Measurements from ENCODE around the gene AKAP6.
"Not testable (repeated sequence)": the region's sequence is repeated elsewhere in the genome, so short reads cannot be mapped to it uniquely, and the experiment has no call there.

AKAP6 gene

DNA sequence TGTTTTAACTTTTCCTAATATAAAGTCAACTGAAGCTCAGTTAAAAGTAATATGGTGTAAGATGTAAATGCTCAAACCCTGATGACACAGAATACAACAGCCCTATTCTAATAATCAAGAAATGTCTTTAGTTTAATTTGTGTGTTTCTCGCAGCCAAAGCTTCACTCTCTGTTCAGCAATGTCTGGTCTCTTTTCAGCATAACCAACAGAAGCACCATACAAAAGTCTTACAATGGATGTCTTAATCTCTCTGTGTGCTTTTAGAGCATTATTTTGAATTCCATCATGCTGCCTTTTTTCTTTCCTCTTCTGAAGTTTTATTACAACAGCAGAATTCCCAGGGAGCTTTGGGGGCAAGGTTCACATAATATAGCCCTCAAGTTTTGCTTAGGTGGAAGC lies 399.4 kb downstream of the AKAP6 start:
- no peak for DNase-seq (ENCODE audit: low read depth in 1 of 2, low spot score in 1 of 2)

DNA sequence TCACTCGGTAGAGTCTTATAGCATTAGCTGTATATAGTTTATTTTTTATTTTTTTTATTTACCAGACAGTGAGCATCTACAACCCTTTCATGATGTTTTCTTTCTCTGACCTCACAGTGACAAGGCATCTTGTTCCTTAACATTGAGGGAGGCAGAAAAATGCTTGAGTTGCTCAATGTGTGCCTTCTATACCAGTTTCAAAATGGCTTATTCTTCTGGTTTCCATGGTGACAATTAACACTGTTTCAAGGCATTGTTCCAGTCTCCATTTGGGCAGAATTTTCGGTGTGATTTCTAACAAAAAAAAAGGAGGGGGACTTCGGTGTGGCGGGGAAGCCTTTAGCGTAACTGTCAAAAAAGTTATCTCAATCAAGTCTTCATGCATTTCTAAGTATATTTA lies 399.9 kb downstream of the AKAP6 start:
- DNase-seq (ENCODE audit: low read depth in 1 of 2, low spot score in 1 of 2), result no peak

DNA sequence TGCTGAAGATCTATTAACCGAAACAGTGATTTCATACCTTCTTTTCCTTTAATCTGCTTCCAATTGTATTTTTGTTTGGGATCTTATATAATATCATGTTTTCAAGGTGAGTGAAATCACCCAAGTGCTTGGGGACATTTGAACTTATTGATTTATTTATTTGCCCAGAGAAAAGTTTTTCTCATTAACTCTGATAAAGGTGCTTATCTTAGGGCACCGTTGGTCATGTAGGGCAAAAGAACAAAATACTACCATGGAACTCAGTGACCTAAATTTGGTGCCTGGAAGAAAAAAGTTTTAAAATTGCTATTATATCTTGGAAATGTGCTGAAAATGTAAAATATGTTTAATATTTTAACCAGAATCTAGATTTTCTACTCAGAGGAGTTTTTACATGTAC lies 402.2 kb downstream of the AKAP6 start:
- DNase-seq (ENCODE audit: low read depth in 1 of 2, low spot score in 1 of 2), result no peak

DNA sequence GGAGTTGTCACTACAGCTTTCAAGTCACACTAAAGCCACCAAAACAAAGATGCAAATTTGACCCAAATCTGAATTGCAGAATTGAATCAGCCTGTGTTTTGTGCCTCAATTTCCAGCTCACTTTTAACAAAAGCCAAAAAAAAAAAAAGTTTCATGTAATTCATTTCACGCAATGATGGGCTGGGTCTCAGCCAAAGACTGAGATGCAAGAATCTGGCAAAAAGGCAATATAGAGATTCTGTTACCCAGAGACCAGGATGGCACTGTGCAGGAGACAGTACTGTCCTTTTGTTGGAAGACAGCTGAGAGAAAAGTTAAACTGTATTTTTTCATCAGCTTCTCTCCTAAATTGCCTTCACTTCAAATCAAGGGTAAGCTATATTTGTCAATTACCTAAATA lies 403.9 kb downstream of the AKAP6 start:
- no peak for DNase-seq (ENCODE audit: low read depth in 1 of 2, low spot score in 1 of 2)

DNA sequence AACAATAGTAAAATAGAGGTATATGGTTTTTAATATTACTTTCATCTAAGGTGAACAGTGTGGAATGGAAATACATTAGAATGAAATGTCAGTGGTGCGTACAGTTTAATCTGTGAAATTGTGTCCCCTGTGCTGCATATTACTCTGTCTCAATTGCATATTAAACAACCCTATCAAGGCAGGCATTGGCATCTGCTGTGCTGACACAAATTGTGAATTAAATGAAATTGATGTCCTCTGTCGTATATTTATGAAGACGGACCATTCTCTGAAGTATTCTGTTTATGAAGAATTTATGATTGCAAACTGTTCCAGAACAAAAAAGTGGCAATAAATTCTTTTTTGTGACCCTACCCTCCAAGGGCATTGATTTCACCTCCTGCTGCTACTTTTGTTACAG lies 405.2 kb downstream of the AKAP6 start:
- DNase-seq (ENCODE audit: low read depth in 1 of 2, low spot score in 1 of 2), result no peak

DNA sequence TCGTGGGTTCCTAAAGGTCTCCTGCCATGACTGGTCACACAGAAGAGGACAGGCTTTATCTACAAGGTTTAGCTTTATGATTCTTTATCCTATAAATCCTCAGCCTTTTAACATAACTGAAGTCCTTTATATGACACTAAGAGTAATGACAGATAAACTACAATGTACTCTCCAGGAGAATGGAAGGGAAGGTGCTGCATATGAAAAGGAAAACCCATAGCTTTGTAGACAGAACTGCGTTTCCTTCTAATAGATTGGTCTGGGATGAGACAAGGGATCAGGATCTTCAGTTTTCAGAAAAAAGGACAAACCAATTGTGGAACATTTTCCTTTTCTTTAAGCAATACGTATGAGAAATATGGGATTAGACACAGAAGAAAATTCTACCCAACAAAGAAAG lies 408.5 kb downstream of the AKAP6 start:
- no peak for DNase-seq (ENCODE audit: low read depth in 1 of 2, low spot score in 1 of 2)

DNA sequence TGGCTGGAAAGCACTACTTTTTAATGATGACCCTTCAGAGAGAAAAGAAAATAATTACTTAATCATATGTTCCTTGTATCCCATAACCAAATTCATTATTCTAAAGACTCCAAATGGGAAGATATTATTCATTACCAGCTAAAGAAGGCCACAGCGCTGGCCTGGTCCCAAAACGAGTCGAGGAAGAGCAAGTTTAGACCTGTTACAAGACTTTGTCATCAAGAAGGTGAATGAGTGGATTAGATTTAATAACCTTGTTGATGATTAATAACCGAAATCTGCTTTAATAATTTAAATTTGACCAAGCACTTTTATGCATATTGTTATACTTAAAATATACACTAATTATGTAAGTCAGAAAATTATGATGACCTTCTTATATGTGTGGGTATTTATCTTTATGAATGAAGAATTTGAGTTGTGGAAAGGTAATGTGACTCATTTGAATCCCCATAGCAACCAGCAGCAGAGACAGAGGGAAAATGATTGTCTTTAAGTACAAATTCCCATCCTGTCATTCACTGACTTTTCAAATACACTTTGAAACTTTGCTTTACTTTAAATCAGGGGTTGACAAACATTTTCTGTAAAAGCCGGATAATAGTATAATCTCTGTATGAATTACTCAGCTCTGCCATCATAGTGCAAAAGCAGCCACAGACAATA lies 409.2 kb downstream of the AKAP6 start:
- no peak for DNase-seq (ENCODE audit: low read depth in 1 of 2, low spot score in 1 of 2)

DNA sequence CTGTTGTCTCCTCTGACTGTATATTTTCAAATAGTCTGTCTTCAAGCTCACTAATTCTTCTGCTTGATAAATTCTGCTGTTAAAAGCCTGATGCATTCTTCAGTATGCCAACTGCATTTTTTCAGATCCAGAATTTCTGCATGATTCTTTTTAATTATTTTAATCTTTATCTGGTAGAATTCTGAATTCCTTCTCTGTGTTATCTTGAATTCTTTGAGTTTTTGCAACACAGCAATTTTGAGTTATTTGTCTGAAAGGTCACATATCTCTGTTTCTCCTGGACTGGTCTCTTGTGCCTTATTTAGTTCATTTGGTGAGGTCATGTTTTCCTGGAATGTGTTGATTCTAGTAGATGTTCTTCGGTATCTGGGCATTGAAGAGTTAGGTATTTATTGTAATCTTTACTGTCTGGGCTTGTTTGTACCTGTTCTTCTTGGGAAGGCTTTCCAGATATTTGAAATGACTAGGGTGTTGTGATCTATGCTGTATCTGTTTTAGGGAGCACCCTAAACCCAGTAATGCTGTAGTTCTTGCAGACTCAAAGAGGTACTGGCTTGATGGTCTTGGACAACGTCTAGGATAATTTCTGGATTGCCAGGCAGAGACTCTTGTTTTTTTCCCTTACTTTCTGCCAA lies 415.8 kb downstream of the AKAP6 start:
- DNase-seq (ENCODE audit: low read depth in 1 of 2, low spot score in 1 of 2), result no peak

DNA sequence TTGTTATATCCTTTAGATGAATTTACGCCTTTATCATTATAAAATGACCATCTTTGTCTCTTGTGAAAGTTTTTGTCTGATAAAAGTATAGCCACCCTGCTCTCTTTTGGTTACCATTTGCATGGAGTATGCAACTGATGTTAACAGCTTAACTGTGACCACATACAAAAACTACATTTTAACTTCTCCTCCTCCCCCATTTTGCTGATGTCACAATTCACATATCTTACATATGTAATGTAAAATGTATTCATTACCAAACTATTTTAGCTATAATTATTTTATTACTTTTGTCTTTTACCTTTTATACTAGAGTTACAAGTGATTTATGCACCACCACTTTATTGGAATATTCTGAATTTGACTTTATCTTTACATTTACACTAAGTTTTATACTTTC lies 425.1 kb downstream of the AKAP6 start:
- DNase-seq (ENCODE audit: low read depth in 1 of 2, low spot score in 1 of 2), result no peak

DNA sequence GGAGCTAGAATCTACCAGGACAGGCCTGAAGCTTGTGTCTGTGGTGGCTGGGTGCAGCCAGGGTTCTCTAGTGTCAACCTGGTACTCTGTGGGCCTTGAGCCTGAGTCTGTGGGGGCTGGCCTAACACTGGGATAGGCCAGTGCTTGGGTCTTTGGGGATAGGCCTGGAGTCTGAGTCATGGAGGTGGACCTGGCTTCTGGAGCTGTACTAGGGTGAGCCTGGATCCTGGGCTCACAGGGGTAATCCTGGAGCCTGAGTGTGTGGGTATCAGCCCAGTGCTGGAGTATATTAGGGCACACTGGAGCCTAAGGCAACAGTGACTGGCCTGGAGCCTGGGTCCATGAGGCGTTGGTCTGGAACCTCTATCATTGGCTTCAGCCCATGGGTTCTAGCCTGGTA lies 427.1 kb downstream of the AKAP6 start:
- no peak for DNase-seq (ENCODE audit: low read depth in 1 of 2, low spot score in 1 of 2)

DNA sequence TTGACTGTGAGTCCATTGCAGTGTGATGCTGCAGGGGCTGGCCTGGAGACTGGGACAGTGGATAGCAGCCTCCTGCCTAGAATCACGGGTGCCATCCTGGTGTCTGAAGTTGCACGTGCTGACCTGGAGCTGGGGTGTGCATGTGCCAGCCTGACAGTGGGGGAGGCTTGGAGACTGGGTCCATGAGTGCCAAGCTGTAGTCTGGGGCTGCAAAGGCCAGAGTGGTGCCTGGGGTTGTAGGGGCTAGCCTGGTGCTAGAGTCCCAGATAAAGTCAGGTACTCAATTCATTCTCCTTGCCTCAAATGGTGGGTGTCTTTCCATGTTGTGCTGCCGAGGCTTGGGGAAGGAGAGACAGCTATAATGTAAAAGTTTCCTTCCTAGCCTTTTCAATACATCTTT lies 427.7 kb downstream of the AKAP6 start:
- DNase-seq (ENCODE audit: low read depth in 1 of 2, low spot score in 1 of 2), result no peak

DNA sequence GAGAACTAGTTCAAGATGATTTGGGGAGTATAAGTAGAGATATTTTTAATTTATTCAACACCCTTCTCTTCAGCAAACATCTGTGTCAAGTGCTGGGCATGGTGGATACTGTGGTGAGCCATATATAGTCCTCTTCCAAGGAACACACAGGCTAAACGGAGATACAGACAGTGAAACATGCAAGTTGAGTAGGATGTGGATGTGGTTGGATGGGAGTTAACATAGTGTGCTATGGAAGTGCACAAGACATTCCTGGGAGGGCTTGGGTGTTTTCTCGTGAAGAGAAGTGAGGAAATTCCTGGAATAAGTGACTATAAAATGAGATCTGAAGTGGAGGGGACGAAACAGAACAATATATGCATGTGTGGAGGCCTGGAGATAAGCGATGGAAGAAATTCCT lies 428.5 kb downstream of the AKAP6 start:
- no peak for DNase-seq (ENCODE audit: low read depth in 1 of 2, low spot score in 1 of 2)

DNA sequence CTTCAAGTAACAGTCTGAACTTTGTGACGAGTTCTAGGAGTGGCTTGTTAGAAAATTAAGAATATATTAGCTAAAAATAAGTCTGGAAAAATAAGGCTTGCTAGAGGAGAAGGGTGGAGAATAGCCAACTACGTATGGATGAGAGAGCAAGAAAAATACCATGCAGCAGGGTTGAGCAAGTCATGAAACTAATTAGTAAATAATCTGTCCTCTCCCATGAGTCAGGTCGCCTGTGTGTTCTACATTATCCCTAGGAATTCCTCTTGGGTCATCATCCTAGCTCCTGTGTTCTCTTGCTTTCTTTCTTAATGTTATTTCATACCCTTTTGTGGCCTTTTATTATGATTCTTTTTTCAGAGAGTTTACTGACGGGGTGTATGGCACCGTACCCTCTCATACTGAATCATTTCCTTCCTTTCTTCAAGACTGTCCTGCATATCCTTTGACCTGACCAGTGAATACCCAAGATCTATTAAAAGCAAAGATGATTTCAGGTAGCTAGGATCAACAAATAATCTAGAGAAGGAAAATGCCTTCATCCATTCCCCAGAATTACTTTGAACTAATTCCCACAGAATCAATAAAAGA lies 432.4 kb downstream of the AKAP6 start:
- DNase-seq (ENCODE audit: low read depth in 1 of 2, low spot score in 1 of 2), result no peak

DNA sequence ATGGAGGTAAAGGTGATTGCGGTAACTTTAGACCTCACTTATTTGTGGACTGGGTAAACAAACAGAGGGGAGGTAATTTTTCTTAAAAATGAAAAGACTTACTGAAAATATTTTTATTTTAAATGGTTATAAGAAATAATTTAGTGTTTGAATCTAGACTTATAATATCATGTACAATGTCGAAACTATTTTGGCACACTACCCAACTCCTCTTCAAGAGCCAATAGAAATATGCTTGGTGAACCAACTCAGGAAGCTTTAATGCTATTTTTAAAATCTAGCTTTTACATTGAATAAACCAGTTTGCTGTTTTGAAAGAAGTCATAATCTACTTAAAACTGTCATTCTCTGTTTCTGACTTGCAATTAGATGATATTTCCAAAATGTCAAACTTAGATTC lies 433.8 kb downstream of the AKAP6 start:
- DNase-seq (ENCODE audit: low read depth in 1 of 2, low spot score in 1 of 2), result no peak

DNA sequence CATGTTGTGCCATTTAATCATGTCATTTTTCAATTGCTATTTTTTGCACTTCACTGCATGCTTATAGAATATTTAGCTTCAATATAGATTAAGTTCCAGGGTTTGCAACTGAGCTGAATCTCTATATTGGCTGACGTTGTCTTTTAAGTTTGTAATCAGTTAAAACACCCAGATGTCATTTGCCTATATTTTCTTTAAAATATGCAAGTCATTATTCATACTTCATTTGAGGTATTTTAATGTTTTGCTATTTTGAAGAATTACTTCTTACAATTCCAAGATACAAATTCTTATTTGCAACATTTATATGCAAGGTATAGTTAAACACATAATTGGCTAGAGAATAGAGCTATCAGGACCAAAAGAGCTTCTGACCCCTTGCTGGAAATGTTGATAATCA lies 434.6 kb downstream of the AKAP6 start:
- DNase-seq (ENCODE audit: low read depth in 1 of 2, low spot score in 1 of 2), result no peak

DNA sequence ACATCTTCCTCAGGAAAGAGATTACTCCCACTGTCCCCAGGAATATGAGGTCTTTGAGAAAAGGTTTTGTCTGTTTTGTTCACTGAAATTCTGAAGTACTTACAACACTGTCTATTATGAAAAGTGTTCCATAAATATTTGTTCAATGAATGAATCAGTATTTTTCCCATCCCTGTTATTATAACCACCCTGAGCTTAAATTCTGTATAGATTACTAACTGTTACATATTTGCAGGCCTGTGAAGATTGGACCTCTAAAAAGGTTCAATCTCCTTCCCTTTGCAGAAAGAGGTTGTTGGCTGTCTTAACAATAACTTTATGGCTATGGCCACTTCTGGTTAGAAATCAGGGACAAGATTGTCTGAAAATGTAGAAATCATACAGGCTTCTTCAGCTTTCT lies 435.0 kb downstream of the AKAP6 start:
- DNase-seq (ENCODE audit: low read depth in 1 of 2, low spot score in 1 of 2), result no peak

DNA sequence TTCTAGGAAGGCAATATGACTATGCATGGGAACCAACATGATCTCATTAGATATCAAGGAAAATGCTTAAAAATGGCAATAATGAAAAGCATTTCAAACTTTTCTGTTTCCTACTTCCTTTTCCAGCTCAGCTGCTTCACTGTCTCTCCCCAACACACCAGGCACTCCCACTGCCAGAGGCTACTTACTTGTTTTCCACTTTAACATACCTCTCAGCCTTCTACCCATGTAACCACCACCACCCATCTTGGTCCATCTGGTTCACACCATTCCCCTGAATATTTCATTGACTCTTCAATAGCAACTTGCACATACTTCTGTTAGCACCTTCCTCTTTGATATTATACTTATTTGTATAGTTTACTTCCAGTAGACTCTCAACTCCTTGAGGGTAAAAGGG lies 441.3 kb downstream of the AKAP6 start:
- DNase-seq (ENCODE audit: low read depth in 1 of 2, low spot score in 1 of 2), result no peak

DNA sequence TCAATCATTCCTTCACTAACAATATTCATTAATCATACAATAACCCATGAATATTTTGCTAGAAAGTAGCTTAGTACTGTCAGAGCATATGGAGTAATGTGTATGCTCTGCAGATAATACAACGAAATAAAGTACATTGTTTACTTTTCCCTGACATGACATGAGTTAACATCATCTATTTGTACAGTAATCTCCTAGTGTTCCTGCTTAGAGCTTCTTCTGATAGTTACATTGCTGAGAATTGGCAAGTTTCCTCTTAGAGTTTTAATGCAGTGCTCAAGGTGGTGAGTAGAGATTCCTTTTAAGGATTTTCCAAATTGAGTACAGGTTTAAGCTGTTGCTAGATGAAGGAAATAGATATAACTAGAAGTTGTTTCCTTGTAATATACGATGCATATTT lies 445.1 kb downstream of the AKAP6 start:
- no peak for DNase-seq (ENCODE audit: low read depth in 1 of 2, low spot score in 1 of 2)

DNA sequence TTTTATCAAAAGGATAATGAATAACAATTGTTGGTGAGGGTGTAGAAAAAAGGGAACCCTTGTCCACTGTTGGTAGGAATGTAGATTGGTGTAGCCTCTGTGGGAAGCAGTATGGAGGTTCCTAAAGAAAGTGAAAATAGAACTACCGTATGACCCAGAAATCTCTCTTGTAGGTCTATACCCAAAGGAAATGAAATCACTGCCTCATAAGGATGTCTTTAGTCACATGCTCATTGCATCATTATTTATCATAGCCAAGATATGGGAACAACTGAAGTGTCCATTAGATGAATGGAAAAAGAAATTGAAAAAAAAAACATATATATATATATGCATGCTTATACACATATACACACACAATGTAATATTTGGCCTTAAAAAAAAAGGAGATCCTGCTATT lies 450.7 kb downstream of the AKAP6 start:
- DNase-seq (ENCODE audit: low read depth in 1 of 2, low spot score in 1 of 2), result no peak

DNA sequence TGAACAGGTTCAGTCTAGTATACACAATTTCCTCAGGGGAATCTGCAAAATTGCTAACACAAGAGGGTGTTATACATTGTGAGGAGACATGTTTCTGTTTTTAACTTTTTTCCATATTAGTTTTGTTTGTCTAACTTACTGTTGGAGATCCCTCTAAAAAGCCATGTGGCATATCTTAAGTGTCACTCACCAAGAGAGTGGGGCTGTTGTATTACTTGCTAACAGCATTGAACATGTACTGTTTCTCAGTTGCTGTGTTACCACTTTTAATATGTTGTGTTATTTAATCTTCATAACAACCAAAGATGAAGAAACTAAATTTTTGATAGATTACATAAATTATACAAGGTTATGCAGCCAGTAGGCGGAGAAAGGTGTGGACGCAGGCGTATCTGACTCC lies 455.3 kb downstream of the AKAP6 start:
- no peak for DNase-seq (ENCODE audit: low read depth in 1 of 2, low spot score in 1 of 2)

DNA sequence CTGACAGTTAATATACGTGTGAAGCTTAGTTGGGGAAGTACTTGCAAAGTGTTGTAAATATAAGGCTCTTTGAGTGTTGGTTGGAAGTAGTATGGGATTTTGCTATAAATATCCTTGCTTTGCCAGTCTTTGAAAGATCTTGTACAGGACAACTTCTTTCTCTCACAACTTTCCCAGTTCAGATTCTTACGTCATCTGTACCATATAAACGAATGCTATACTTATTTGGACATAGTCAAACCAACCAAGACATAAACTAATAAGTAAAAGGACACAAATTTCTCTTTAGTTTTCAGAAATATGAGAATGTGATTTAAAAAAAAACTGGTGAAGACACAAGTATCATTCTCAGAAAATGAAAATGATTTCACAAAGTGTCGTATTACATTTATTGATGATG lies 456.5 kb downstream of the AKAP6 start:
- no peak for DNase-seq (ENCODE audit: low read depth in 1 of 2, low spot score in 1 of 2)

DNA sequence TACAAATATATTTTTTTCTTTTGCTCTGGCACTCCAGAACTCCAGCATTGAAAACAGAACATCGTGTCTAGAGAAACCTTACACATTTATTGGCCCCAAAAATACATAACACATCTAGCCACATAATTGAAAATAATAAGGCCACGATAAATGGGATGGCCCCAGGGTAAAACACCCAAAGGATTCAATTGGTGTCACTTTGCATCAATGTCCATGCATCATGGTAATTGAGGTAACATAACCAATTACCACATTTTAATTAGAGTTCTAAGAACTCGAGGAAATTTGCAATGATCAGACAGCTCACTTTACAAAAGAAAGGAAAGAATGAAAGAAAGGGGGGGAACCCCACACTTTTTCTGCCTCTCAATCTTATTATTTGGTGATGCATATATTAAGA lies 457.8 kb downstream of the AKAP6 start:
- DNase-seq (ENCODE audit: low read depth in 1 of 2, low spot score in 1 of 2), result no peak

DNA sequence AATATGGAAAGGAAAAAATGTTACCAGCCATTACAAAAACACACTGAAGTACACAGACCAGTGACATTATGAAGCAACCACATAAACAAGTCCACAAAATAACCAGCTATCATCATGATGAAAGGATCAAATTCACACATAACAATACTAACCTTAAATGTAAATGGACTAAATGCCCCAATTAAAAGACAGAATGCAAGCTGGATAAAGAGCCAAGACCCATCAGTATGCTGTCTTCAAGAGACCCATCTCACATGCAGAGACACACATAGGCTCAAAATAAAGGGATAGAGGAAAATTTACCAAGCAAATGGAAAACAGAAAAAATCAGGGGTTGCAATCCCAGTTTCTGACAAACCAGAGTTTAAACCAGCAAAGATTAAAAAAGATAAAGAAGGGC lies 463.9 kb downstream of the AKAP6 start:
- not testable (repeated sequence) for DNase-seq (ENCODE audit: low read depth in 1 of 2, low spot score in 1 of 2)
